H1 (cell line): ENCODE results near the gene MCL1. TPM values are rescaled to one million over a fixed set of nuclear protein-coding genes. Genes with fewer than 3 reads are reported as not detected.

Experiments
- CTCF ChIA-PET: fragments of 300-600 bp; sonication (Branson Sonifier 250); formaldehyde crosslinking; loops from one replicate; lab custom pipeline; 2021; ENCODE audit not compliant: partially characterized antibody; lab: Charles Lee
- POLR2A ChIA-PET: fragments of 300-600 bp; sonication (Branson Sonifier 250); formaldehyde crosslinking; loops from one replicate; lab custom pipeline; 2021; ENCODE audit warnings: inconsistent platforms; ENCODE audit not compliant: partially characterized antibody; lab: Charles Lee
- DNase-seq, 2 experiments: peaks; one replicate each; pipeline versions ENCODE4 v3.0.0 to v3.0.0-alpha.2; 2010 to 2022; ENCODE audit warnings: low spot score in 2 of 2, low read depth in 1 of 2, mixed read lengths in 1 of 2
- FAIRE-seq: peaks from 2 replicates; lab custom pipeline; 2011; peaks lifted over from hg19 to GRCh38; lab: Jason Lieb, UNC
- H2AFZ ChIP-seq: 2 replicates; pipeline ENCODE4 v1.8.1; 2012; ENCODE audit warnings: low read length, inconsistent platforms
- H2AK5ac ChIP-seq: 2 replicates; pipeline ENCODE4 v1.6.1; 2013; ENCODE audit warnings: low read depth, low read length
- H2BK120ac ChIP-seq: replicated peaks from 2 replicates; pipeline ENCODE3; 2013; ENCODE audit warnings: low read depth, low read length, inconsistent platforms
- H2BK12ac ChIP-seq: 2 replicates; pipeline ENCODE4 v1.6.1; 2013; ENCODE audit warnings: low read depth, low read length
- H2BK15ac ChIP-seq: 2 replicates; pipeline ENCODE4 v1.6.1; 2013; ENCODE audit warnings: low read length
- H2BK20ac ChIP-seq: 2 replicates; pipeline ENCODE4 v1.6.1; 2013; ENCODE audit warnings: low read length
- H2BK5ac ChIP-seq: 2 replicates; pipeline ENCODE4 v1.6.1; 2013; ENCODE audit warnings: low read depth, low read length
- H3K14ac ChIP-seq: 2 replicates; pipeline ENCODE4 v1.6.1; 2013; ENCODE audit warnings: inconsistent platforms; ENCODE audit not compliant: insufficient read length
- H3K18ac ChIP-seq: 2 replicates; pipeline ENCODE4 v1.6.1; 2013; ENCODE audit warnings: low read length; ENCODE audit errors: extremely low read depth
- H3K23ac ChIP-seq: 2 replicates; pipeline ENCODE4 v1.6.1; 2013; ENCODE audit warnings: inconsistent platforms; ENCODE audit not compliant: insufficient read length
- H3K23me2 ChIP-seq: 2 replicates; pipeline ENCODE4 v1.6.1; 2013; ENCODE audit warnings: low read depth, low read length
- H3K27ac ChIP-seq: 2 replicates; pipeline ENCODE4 v1.6.1; 2011; ENCODE audit warnings: low read depth, low read length, inconsistent platforms
- H3K27me3 ChIP-seq, 4 experiments: replicated peaks in 1 of 4; 1 replicate in 1 of 4; 2 replicates in 3 of 4; pipeline versions ENCODE4 v1.6.1 to v1.8.1; 2011 to 2013; ENCODE audit warnings: low read length in 3 of 4, mild to moderate bottlenecking in 3 of 4, inconsistent platforms in 2 of 4, mixed read lengths in 2 of 4, moderate library complexity in 1 of 4; ENCODE audit not compliant: control insufficient read depth in 3 of 4, insufficient read depth in 3 of 4; ENCODE audit errors: extremely low read depth in 1 of 4
- H3K36me3 ChIP-seq, 4 experiments: 2 replicates each; pipeline versions ENCODE4 v1.6.1 to v1.8.1; 2011 to 2013; ENCODE audit warnings: mild to moderate bottlenecking in 4 of 4, low read length in 3 of 4, moderate library complexity in 2 of 4, control low read depth in 1 of 4, inconsistent platforms in 1 of 4; ENCODE audit not compliant: insufficient read depth in 4 of 4, control insufficient read depth in 2 of 4
- H3K4ac ChIP-seq: replicated peaks from 2 replicates; pipeline ENCODE3; 2013; ENCODE audit warnings: low read length, low read depth, mixed read lengths, inconsistent platforms; ENCODE audit not compliant: insufficient read length
- H3K4me1 ChIP-seq, 4 experiments: replicated peaks in 1 of 4; 1 replicate in 1 of 4; 2 replicates in 3 of 4; pipeline versions ENCODE4 v1.6.1 to v1.8.1; 2011 to 2013; ENCODE audit warnings: low read length in 3 of 4, inconsistent platforms in 2 of 4, mixed read lengths in 1 of 4; ENCODE audit not compliant: insufficient read depth in 4 of 4, control insufficient read depth in 3 of 4
- H3K4me2 ChIP-seq, 2 experiments: 2 replicates each; pipeline versions ENCODE4 v1.6.1 to v1.8.1; 2011 to 2013; ENCODE audit warnings: low read depth in 2 of 2, low read length in 2 of 2, control low read depth in 1 of 2, inconsistent platforms in 1 of 2, mild to moderate bottlenecking in 1 of 2; ENCODE audit not compliant: insufficient read depth in 1 of 2
- H3K4me3 ChIP-seq, 4 experiments: fragments of 200-600, 300-600 bp in 1 of 4; sonication (generic), shearing (Covaris generic), sonication (Bioruptor Twin) in 1 of 4; 2 replicates each; pipeline versions ENCODE4 v1.5.1 to v1.8.1; 2011 to 2016; ENCODE audit warnings: low read length in 4 of 4, low read depth in 3 of 4, control low read depth in 2 of 4, inconsistent platforms in 2 of 4, mild to moderate bottlenecking in 2 of 4, mixed read lengths in 1 of 4, moderate library complexity in 1 of 4; ENCODE audit not compliant: insufficient read depth in 2 of 4; ENCODE audit errors: extremely low read depth in 1 of 4
- H3K56ac ChIP-seq: replicated peaks from 2 replicates; pipeline ENCODE3; 2013; ENCODE audit warnings: low read depth, mild to moderate bottlenecking, mixed read lengths, low read length, inconsistent platforms; ENCODE audit not compliant: insufficient read length
- H3K79me1 ChIP-seq: 2 replicates; pipeline ENCODE4 v1.6.1; 2013; ENCODE audit warnings: low read depth, low read length, control low read depth
- H3K79me2 ChIP-seq, 2 experiments: 2 replicates each; pipeline versions ENCODE4 v1.6.1 to v1.8.1; 2012 to 2013; ENCODE audit warnings: low read length in 2 of 2, mild to moderate bottlenecking in 2 of 2, inconsistent platforms in 1 of 2; ENCODE audit not compliant: insufficient read depth in 2 of 2, control insufficient read depth in 1 of 2
- H3K9ac ChIP-seq, 4 experiments: replicated peaks in 1 of 4; 1 replicate in 1 of 4; 2 replicates in 3 of 4; pipeline versions ENCODE4 v1.6.1 to v1.8.1; 2011 to 2013; ENCODE audit warnings: low read depth in 3 of 4, low read length in 3 of 4, control low read depth in 2 of 4, mild to moderate bottlenecking in 2 of 4, moderate library complexity in 2 of 4, inconsistent platforms in 1 of 4; ENCODE audit errors: extremely low read depth in 1 of 4
- H3K9me3 ChIP-seq, 2 experiments: 2 replicates each; pipeline versions ENCODE4 v1.6.1 to v1.8.1; 2012 to 2013; ENCODE audit warnings: mild to moderate bottlenecking in 2 of 2, moderate library complexity in 2 of 2, control low read depth in 1 of 2, inconsistent platforms in 1 of 2, low read depth in 1 of 2, low read length in 1 of 2, mixed read lengths in 1 of 2; ENCODE audit not compliant: insufficient read depth in 2 of 2
- H4K20me1 ChIP-seq, 2 experiments: replicated peaks in 1 of 2; 2 replicates each; pipeline versions ENCODE3 to v1.8.1; 2011 to 2013; ENCODE audit warnings: inconsistent platforms in 2 of 2, low read length in 2 of 2, mild to moderate bottlenecking in 1 of 2; ENCODE audit not compliant: insufficient read depth in 2 of 2, control insufficient read depth in 1 of 2
- H4K5ac ChIP-seq: 2 replicates; pipeline ENCODE4 v1.6.1; 2013; ENCODE audit warnings: low read length, low read depth, mixed read lengths, inconsistent platforms; ENCODE audit not compliant: insufficient read length
- H4K8ac ChIP-seq: 2 replicates; pipeline ENCODE4 v1.8.0; 2013; ENCODE audit warnings: mild to moderate bottlenecking, moderate library complexity, low read length, inconsistent platforms; ENCODE audit not compliant: insufficient read depth; ENCODE audit errors: extremely low read depth
- H4K91ac ChIP-seq: replicated peaks from 2 replicates; pipeline ENCODE3; 2013; ENCODE audit warnings: low read length, mixed read lengths, inconsistent platforms; ENCODE audit not compliant: insufficient read length
- BACH1 ChIP-seq: IDR thresholded peaks from 2 replicates; pipeline ENCODE4 v1.6.1; 2012; ENCODE audit warnings: low read length, improper control_type of control experiment
- EZH2 ChIP-seq: fragments of 200-600 bp; sonication (generic); IDR thresholded peaks from 2 replicates; pipeline ENCODE4 v1.7.1; 2012; ENCODE audit warnings: low read depth, mild to moderate bottlenecking, moderate library complexity, low read length, inconsistent platforms; ENCODE audit not compliant: severe bottlenecking
- RFX5 ChIP-seq: IDR thresholded peaks from 2 replicates; pipeline ENCODE4 v1.6.1; 2011; ENCODE audit warnings: low read depth, low read length, improper control_type of control experiment, borderline replicate concordance
- RNF2 ChIP-seq: fragments of 200-900, 300-1000 bp; sonication (generic); IDR thresholded peaks from 2 replicates; pipeline ENCODE4 v1.7.1; 2016; ENCODE audit warnings: borderline replicate concordance, low read depth, mild to moderate bottlenecking, antibody characterized with exemption, low read length; ENCODE audit not compliant: poor library complexity, severe bottlenecking; ENCODE audit errors: missing control alignments
- WGBS, 2 experiments: shearing (Covaris generic) in 1 of 2; methylation state at CpG; one replicate each; pipeline versions ENCODE4 v1.1.6 to v1.1.7; 2013 to 2015; ENCODE audit warnings: low lambda C conversion rate in 2 of 2, mixed read lengths in 2 of 2, inconsistent platforms in 1 of 2, low coverage in 1 of 2, missing lambda C conversion rate in 1 of 2; ENCODE audit not compliant: insufficient replicate concordance in 2 of 2, insufficient coverage in 1 of 2, insufficient read length in 1 of 2; ENCODE audit errors: extremely low coverage in 1 of 2, missing lambda C conversion rate in 1 of 2; 5-methylcytosine and 5-hydroxymethylcytosine counted together
- polyA plus RNA-seq, 7 experiments: library from polyadenylated mRNA; depleted of rRNA in 3 of 7; stranded (reverse) in 5 of 7; unstranded in 2 of 7; fragments of >200 nt in 5 of 7; fragments of 200-250 nt in 2 of 7; gene quantifications; 1 replicate in 5 of 7; 2 replicates in 1 of 7; 4 replicates in 1 of 7; pipeline versions ENCODE4 v1.2.1 to v1.2.3, GENCODE V29; 2011 to 2013; ENCODE audit warnings: missing spikeins in 2 of 7, mixed read lengths in 2 of 7
- total RNA-seq: library from RNA; stranded (reverse); fragmentation: NEBNext Ultra II Directional; extraction: Animal tissue kit (Norgen Biotek cat#: 25700); gene quantifications from 2 replicates; pipeline ENCODE4 v1.2.1, GENCODE V29; 2021
- TF ChIP-seq, protein P1 (sequence below): IDR thresholded peaks from 2 replicates; pipeline ENCODE4 v1.6.1; 2012; ENCODE audit warnings: inconsistent platforms
- TF ChIP-seq, protein P2 (sequence below): IDR thresholded peaks from 2 replicates; pipeline ENCODE4 v1.6.1; 2012; ENCODE audit warnings: inconsistent platforms
- TF ChIP-seq, protein P3 (sequence below): IDR thresholded peaks from 2 replicates; pipeline ENCODE4 v1.6.1; 2012; ENCODE audit warnings: low read length, inconsistent platforms

MCL1 gene
- total and polyA plus RNA-seq, 2 of the 8 experiments (the other 6 are each of a cell fraction or from before 2014, with no cell fraction given), result 61.1 to 218 TPM

DNA sequence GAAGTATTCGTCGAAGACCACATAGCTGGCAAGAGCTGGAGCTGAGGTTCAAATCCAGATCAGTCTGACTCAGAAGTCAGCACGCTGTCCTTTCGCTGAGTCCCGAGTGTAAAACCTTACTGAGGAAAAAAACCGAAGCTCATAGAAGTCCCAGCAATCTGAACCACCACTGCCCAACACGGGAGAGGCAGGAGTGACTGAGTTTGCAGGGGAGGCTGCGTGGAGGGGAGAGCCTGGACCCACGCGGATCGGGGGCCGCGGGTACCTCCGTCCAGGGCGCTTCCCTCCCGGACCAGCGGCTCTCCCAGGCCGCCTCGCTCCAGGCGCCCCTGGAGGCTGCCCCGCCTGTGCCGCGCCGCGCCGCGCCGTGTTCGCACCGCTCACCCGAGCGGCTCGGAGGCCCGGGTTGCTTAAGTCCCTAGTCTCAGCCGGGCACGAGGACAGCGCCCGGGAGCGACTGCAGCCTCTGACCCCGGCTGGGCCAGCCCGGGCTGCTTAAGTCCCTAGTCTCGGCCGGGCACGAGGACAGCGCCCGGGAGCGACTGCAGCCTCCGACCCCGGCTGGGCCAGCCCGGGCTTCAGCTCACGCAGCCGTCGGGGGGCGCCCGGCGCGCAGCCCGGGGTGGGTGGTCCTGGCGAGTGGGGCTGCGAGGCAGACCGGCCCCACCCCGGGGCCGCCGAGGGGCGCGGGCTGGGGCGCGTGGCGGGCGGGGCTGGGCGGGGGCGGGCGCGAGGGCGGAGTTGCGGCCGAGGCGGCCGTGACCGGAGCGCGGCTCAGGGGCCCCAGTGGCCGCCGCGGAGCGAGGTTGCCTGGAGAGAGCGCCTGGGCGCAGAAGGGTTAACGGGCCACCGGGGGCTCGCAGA is 30.5 kb downstream of the MCL1 start, which contains the start of gene ADAMTSL4:
Gene ADAMTSL4, plus strand, starts transcription at position 777 of the 864 bp plus-strand sequence. CDS start 2,881 bp downstream, outside the sequence.
- Histone ChIP-seq H3K27me3 (peaks cover 0 to 19% (median 10%) of the 10 kb centered on the region in 4 experiments; a peak in 5 of 7 replicates), H3K4me1 (peaks cover 2 to 19% (median 11%) of the 10 kb centered on the region in 4 experiments), H3K9me3 (no peaks in the 10 kb centered on the region), H4K5ac (no peak within 1 kb of the TSS), H3K56ac (no peak within 1 kb of the TSS), H4K8ac (peak within 1 kb of the TSS; percentile 83), H3K36me3 (no peaks in the 10 kb centered on the region), H3K27ac (no peak within 1 kb of the TSS), H2BK15ac (no peak within 1 kb of the TSS), H2BK12ac (peak within 1 kb of the TSS; percentile 50; the same call in 1 of the 2 replicates), H2AK5ac (0 out of 2 replicates have a peak within 1 kb of the TSS, but pooled peaks have one; percentile 41), H3K4ac (peak within 1 kb of the TSS; percentile 78), H2AFZ (peak within 1 kb of the TSS; percentile 95; the same call in 1 of the 2 replicates), H3K4me3 (peak within 1 kb of the TSS; percentile 51 to 65 (median 53)), H3K79me2 (no peaks in the 10 kb centered on the region), H3K14ac (no peak within 1 kb of the TSS), H3K4me2 (peak within 1 kb of the TSS; percentile 96 to 97), H4K20me1 (peaks cover 1 to 2% of the 10 kb centered on the region in 2 experiments), H2BK20ac (no peak within 1 kb of the TSS), H4K91ac (peak within 1 kb of the TSS; percentile 65), H3K23me2 (peaks cover 5% of the 10 kb centered on the region; the same call in 1 of the 2 replicates), H2BK120ac (peak within 1 kb of the TSS; percentile 87), H3K79me1 (no peaks in the 10 kb centered on the region), H3K9ac (peak within 1 kb of the TSS in 3 of 4 experiments; percentile 27 to 71 (median 35); a peak in 5 of 7 replicates), H2BK5ac (no peak within 1 kb of the TSS), H3K18ac (peak within 1 kb of the TSS; percentile 32; the same call in 1 of the 2 replicates), H3K23ac (no peak within 1 kb of the TSS)
- no peak for FAIRE-seq
- POLR2A ChIA-PET, result interaction anchor here (0.7 to 43.7 kb wide), 9 partner anchors 12 to 449 kb away, joined by 3 to 1380 read pairs (median 9); partner anchors contain the start of genes ENSA, FALEC and MCL1
- DNase-seq, result no peak
- 4% methylated on average over 45 of the region's 91 CpGs; no CpG with 5 or more reads in 1 of the 2 experiments for WGBS, 2 experiments
- CTCF ChIA-PET, result interaction anchor here (0.6 to 6.3 kb wide), 9 partner anchors 9 to 150 kb away, joined by 3 to 65 read pairs (median 3); no protein-coding TSS in a partner anchor
- TF ChIP-seq, protein P1, sequence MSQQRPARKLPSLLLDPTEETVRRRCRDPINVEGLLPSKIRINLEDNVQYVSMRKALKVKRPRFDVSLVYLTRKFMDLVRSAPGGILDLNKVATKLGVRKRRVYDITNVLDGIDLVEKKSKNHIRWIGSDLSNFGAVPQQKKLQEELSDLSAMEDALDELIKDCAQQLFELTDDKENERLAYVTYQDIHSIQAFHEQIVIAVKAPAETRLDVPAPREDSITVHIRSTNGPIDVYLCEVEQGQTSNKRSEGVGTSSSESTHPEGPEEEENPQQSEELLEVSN, result peak; percentile 74
- TF ChIP-seq RNF2, result no peak
- TF ChIP-seq, protein P2, sequence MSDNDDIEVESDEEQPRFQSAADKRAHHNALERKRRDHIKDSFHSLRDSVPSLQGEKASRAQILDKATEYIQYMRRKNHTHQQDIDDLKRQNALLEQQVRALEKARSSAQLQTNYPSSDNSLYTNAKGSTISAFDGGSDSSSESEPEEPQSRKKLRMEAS, result peak; percentile 70
- TF ChIP-seq RFX5, result no peak
- no peak for TF ChIP-seq BACH1
- TF ChIP-seq, protein P3, sequence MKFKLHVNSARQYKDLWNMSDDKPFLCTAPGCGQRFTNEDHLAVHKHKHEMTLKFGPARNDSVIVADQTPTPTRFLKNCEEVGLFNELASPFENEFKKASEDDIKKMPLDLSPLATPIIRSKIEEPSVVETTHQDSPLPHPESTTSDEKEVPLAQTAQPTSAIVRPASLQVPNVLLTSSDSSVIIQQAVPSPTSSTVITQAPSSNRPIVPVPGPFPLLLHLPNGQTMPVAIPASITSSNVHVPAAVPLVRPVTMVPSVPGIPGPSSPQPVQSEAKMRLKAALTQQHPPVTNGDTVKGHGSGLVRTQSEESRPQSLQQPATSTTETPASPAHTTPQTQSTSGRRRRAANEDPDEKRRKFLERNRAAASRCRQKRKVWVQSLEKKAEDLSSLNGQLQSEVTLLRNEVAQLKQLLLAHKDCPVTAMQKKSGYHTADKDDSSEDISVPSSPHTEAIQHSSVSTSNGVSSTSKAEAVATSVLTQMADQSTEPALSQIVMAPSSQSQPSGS, result no peak
- TF ChIP-seq EZH2, result peak; percentile 32
